ENCODE data around the gene CAPN9.
"Not testable (repeated sequence)": the region's sequence is repeated elsewhere in the genome, so short reads cannot be mapped to it uniquely, and the experiment has no call there.

The CAPN9 gene

DNA sequence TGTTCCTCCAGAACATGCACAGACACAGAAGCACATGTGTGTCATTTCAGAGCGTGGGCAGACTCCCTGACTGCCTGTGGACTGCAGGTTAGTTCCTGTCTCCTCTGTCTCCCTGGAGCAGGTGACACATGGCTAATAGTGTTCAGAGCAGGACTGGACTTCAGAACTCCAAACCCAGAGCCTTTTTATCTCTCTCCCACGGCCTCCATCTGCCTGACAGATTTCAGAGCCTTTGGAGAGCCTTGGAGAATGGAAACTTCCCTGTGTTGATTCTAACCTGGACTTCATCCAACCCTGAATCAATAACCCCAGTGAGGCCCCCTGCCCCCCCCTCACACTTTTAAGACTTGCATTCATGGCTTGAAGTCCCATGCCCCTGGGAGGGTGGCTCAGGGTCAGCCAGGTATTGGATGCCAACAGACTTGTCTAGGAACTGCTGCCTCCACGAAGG is 76.8 kb downstream of the CAPN9 start:
- DNase-seq (ENCODE audit: low read depth, low spot score) = no peak

DNA sequence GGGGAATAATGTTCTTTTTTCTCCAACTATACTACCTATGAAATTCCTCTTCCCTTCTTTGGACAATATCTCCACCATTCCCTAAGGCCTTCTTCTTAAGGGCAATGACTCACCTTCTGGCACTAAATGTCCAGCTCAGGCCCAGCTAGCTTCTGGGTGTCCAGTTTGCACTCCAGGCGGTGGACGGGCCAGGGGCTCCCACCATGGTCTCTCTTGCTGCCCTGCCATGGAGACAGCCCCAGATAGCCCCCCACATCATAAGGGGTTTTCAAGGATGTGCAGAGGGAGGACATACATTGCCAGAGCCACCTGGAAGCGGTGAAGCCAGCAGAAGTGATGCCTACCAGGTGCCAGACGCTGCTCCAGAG is 77.3 kb downstream of the CAPN9 start:
- DNase-seq (ENCODE audit: low read depth, low spot score) = no peak

DNA sequence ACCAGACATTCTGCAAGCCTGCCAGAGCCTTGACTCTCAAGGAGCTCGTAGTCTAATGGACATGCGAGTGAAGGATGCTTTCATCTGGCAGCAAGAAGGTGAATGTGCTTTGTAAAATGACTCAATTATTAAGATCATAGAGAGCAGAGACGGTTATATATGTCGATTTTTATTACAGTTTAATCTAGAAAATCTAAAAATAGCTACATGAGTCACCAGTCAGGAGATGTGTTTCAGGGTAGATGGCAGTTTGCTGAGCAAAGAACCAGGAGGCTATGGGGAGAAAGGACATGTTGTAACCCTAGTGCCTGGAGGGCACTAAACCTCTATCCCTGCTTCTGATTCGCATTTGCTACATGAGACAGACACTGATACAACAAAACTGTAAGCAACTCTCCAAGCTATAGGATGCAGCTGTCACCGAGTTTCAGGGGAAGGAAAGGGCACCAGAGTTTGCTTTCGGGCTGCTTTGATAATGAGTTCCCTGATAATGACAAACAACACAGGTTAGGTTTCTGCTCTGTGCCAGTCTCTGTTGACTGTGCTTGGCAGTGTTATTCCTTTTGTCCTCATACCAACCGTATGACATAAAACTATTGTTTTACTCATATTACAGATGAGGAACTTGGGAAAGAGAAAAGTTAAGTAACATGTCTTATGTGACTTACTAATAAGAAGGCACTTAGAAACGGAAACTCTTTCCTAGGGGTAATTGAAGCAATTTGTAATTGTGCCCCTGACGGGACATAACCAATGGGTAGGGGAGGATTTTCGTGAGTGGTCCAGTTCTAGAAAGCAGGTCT is 77.9 kb downstream of the CAPN9 start:
- DNase-seq (ENCODE audit: low read depth, low spot score) = no peak

DNA sequence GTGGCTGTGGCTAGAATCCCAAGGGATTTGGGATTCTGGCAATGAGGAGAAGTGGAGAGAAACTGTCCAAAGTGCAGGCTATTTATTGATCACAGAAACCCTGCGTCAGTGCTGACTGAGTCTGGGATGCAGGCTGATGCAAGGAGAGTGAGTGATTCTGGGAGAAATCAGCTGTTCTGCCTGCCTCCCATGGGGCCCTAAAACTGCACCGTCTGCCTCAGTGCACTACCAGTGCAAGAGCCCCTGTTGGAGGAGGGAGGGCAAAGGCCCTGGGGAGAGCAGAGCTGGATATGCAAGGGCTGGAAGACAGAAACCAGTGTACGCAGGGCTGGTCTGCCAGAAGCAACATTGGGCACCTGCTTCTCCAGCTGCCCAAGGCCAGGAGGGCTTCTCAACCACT is 78.6 kb downstream of the CAPN9 start:
- DNase-seq (ENCODE audit: low read depth, low spot score) = no peak

DNA sequence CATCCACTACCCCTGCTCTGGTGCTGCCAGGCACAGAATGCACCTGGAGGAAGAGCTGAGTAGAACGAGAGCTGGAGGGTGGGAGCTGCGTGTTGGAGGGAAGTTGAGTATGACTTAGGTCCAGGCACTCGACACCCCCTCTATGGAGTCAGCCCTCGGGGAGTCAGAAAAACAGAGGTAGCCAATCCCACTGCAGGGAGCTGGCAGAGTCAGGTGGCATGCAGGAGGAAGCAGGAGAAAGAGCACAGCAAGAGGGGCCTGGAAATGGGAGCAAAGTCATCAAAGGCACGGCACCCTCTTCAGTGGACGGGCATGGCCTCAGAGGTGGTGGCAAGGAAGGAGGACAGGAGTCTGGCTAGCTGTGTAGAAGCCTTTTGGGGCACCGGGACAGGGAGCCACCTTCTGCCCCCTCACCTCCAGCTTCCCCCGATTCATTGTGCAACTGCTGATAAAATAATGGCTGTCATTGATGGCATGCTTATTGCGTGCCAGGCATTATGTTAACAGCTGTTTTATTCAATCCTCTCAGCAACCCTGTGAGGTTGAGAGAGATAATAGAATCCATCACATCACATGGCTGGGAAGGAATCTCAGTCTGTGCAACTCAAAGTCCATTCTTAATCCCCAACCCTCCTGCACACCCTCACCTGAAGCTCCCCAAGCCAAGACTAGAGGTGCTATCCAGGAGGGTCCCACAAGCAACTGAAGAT is 79.1 kb downstream of the CAPN9 start:
- DNase-seq (ENCODE audit: low read depth, low spot score) = no peak

DNA sequence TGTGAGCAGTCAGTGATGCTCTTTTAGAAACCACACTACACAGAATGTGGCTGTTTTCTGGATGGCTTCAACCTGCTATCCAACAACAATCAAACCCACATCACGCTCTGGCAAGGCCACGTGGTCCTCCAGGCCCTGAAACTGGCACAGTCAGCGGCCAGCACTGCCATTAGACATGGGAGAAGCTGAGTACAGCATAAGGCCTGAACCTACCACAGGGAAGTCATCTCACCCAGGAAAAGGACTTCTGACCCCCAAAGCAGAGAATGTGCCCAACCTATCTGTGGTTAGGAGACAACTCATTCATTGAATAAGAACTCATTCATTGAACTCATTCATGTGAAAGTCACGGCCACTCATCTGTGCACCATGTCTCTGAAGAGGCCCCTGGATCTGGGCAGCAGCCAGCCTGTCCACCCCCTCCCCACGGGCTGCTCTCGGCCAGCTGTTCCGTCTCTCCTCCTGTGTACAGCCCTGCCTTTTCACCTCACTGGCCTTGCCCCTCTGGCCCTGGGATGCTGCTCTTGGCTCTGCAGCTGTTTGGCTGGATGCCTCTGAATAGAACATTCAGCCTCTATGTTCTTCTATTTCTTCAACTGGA is 80.0 kb downstream of the CAPN9 start:
- no peak for DNase-seq (ENCODE audit: low read depth, low spot score)

DNA sequence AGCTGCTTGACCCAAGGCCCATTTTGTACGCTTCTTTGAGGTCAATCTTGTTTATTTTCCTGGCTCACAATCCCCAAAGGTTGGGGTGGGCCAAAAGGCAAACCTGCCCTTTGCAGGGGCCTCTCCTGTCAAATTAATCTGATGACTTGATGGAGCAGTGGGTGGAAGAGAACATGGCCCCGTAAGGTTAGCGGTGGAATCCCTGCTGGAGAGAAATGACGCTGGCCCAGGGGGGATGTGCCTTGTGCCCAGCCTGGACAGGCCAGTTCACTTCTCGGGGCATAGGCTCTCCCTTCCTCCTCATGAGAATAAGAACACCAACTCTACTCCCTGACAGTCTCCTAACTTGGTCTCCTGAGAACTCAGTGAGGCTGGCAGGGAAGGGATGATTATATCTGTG is 80.6 kb downstream of the CAPN9 start:
- DNase-seq (ENCODE audit: low read depth, low spot score) = no peak

DNA sequence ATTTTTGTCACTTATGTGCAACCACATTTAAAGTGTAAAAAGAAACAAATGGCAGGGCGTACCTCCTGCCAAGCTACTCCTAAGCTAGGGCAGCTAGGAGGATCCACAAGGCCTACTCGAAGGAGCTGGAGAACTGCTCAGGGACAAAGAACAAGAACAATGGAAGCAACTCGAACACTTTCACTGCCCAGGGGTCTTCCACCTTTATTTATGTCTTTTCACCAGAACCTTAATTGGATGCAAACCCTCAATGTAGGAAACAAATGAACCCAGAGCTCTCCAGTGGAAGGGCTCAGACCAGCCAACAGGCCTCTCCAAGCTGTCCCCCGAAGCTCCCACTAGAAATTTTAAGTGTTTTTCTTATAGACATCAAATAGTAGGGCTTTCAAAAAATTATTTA is 81.2 kb downstream of the CAPN9 start:
- DNase-seq (ENCODE audit: low read depth, low spot score) = no peak

DNA sequence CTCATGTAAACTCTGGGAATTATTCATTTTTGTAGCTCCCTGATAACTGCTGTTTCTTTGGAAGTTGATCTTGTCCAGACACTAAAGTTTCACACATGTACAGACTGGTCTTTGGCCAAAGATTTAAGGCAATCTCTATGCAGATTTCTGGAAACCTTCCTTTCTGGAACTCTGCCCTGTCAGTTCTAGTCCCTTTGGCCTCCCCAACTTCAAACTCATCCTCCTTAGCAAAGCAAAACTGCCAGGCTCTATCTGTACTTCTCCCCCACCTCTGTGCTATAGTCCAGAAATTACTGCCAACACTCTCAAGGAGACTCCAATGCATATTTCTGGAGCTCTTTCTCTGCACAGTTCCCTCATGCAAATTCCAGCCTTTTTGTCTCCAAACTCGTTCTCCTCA is 84.6 kb downstream of the CAPN9 start:
- DNase-seq (ENCODE audit: low read depth, low spot score) = no peak

DNA sequence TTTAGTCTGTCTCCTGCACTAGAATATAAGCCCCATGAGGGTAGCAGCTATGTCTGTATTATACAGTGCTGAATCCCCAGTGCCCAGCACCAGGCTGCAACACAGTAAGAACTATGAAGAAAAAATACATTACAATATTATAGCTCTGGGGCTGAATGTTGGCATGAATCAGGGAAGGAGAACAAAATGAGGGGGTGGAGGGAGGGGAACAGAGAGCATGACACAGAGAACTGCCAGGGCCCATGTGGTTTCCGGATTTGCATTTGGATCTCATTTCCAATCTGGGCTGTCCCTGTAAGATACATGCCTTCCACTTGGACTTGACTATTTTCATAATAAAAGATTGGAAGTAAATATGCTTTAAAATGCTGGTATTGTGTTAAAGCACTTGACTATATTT is 85.3 kb downstream of the CAPN9 start:
- DNase-seq (ENCODE audit: low read depth, low spot score) = no peak

DNA sequence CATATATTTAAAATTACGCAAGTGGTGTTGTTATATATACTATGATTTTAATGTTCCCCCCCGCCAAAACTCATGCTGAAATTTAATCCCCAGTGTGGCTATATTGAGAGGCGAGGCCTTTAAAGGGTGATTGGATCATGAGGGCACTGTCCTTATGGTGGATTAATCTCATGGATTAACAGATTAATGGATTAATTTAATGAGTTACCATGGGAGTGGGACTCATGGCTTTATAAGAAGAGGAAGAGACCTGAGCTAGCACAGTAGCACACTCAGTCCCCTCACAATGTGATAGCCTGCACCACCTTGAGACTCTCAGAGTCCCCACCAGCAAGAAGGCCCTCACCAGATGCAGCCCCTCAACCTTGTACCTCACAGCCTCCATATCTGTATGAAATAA is 86.3 kb downstream of the CAPN9 start:
- no peak for DNase-seq (ENCODE audit: low read depth, low spot score)

DNA sequence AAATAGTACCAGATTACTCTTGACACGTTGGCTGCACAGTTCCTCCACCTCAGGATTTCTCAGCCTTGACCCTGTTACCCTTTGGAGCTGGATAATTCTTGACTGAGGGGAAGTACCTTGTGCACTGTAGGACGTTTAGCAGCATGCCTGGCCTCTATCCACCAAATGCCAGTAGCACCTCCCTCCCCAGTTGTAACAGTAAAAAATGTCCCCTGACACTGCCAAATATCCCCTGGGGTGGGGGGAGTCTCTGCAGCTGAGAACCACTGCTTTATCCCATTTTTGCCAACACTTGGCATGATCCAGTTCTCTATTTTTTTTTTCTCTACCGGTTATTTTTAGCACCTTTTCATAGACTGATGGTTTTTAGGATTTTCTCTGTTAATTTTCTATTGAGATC is 87.1 kb downstream of the CAPN9 start:
- no peak for DNase-seq (ENCODE audit: low read depth, low spot score)

DNA sequence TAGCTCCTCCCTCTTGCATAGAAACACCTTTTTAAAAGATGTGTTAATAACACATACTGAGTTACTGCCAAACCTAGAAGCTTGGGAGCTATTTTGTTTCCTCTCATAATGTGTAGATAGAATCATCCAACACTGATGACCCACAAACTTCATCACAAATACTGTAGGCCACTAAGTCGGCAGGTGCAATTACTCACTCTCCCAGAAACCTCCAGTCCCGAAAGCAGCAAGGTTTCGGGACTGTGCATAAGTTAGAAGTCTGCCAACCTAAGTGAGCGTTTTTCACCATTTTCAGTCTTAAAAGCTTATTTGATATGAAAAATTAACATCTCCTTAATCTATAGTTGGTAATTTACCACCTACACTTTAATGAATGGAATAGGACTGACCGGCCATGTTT is 89.2 kb downstream of the CAPN9 start:
- DNase-seq (ENCODE audit: low read depth, low spot score) = no peak

DNA sequence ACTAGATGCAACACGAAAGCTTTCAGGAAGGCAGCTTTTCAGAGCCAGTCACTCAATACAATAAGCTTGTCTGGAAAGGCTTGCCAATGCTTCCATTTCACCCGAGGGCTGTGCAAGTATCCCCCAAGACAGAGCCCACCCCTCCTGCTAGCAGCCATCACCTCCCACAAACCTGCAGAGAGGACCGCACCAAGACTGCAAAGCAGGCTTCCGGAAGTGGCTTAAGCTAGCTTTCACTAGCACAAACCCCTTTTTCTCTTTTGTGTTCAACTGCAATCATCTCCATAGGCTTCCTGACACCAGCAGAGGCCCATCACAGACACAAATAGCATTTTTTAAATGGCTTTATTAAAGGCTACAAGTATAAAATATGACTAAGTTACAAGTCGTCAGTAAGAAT is 89.6 kb downstream of the CAPN9 start:
- DNase-seq (ENCODE audit: low read depth, low spot score) = no peak

DNA sequence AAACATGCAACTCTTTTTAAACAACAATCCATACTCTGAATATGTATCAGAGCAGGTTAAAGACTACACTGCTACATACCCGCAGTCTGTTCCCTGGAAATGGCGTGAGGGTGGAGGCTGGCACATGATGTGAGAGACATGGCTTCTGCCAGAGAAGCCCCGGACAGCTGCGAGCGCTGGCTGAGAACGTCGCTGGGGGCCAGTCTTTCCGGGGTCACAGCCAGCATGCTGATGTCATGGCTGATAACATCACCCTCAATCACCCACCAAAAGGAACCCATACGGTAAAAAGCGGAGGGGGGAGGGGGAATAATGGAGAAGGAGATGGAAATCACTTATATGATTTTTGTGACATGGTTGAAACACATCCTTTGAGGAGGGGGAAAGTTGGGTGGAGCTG is 92.0 kb downstream of the CAPN9 start:
- DNase-seq (ENCODE audit: low read depth, low spot score) = no peak

DNA sequence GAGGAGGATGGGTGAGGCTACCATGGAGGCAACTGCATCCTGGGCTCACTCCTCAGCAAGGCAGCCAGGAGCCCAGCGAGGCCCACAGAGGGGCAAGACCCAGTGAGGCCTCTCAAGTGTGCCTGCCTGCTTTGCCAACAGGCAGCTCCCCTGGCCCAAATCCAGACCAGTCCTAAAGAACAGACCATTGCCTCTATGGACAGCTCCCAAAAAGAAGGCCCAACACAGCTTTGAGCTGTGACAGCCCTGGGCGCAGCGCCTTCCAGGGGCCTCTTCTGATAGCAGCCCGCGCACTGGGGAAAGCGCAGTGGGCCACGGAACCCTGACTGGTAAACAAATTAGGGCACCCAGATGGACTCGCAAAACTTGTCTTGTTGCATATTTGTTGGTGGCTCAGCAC is 95.6 kb downstream of the CAPN9 start:
- no peak for DNase-seq (ENCODE audit: low read depth, low spot score)

DNA sequence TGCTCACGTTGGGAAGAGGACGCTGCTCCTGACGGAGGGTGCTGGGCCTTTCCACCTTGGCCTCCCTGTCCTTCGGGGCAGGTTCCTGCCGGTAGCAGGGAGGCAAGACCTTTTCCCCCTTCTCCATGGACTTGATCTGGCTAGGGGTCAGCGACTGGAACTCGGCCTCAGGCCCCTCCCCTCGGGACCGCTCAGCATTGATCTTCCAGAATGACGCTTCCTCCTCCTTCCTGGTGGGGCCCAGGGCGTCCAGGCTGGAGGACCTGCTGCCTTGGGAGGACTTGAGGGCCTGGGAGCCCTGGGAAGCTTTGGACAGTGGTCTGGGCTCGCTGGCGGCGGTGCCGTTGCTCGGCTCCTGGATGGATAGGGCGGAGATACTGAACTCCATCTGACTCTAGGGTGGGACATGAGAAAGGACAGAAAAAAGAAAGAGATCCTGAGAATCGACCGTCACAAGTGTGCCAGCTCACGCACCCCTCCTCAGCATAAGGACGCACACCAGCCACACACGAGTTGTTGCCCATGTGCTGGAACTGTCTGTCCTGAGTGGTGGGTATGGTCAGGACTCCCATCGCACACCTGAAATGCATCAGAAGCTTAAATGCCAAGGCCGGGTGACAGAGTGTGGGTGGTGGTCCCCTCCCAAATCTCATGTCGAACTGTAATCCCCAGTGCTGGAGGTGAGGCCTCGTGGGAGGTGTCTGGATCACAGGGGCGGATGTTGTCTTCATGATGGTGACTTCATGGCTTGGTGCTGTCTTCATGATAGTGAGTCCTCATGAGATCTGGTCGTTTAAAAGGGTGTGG is 96.5 kb downstream of the CAPN9 start:
- no peak for DNase-seq (ENCODE audit: low read depth, low spot score)

DNA sequence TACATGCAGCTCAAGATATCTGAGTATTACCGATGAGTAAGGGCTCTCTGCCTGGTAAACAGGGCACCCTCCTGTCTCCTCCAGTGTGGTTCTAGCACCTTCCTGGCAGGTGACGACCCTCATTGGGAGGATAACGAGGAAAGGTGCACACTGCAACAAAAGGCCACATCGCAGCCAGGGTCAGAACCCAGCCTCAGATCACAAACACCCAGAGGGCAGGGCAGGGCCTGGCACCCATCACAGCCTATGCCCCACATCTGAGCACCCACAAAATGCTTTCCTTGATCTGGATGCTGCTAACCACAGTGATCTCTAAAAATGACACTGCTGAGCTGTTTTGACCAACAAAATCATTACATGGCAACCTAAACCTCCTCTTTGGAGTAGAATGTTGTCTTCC is 97.4 kb downstream of the CAPN9 start:
- DNase-seq (ENCODE audit: low read depth, low spot score) = no peak

DNA sequence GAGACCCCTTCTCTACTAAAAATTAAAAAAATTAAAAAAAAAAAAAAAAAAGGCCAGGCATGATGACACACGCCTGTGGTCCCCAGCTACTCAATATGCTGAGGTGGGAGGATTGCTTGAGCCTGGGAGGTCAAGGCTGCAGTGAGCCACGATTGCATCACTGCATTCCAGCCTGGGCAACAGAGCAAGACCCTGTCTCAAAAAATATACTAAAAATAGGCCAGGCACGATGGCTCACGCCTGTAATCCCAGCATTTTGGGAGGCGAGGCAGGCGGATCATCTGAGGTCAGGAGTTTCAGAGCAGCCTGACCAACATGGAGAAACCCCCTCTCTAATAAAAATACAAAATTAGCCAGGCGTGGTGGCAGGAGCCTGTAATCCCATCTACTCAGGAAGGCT is 98.0 kb downstream of the CAPN9 start:
- DNase-seq (ENCODE audit: low read depth, low spot score) = not testable (repeated sequence)

DNA sequence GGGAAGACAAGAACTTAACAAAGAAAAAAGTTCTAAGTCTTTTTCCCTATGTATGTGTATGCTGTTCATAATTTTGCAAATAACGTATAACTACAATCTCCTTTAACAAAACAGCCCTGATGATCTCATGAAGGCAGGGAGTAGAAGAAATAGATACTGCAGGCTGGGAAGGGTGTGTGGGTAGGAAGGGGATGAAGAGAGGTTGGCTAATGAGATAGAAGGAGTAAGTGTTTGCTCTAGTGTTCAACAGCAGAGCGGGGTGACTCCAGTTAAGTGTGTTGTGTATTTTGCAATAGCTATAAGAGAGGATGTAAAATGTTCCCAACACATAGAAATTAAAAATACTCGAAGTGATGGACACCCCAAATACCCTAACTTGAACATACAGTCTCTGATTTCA is 101.0 kb downstream of the CAPN9 start:
- DNase-seq (ENCODE audit: low read depth, low spot score) = no peak

DNA sequence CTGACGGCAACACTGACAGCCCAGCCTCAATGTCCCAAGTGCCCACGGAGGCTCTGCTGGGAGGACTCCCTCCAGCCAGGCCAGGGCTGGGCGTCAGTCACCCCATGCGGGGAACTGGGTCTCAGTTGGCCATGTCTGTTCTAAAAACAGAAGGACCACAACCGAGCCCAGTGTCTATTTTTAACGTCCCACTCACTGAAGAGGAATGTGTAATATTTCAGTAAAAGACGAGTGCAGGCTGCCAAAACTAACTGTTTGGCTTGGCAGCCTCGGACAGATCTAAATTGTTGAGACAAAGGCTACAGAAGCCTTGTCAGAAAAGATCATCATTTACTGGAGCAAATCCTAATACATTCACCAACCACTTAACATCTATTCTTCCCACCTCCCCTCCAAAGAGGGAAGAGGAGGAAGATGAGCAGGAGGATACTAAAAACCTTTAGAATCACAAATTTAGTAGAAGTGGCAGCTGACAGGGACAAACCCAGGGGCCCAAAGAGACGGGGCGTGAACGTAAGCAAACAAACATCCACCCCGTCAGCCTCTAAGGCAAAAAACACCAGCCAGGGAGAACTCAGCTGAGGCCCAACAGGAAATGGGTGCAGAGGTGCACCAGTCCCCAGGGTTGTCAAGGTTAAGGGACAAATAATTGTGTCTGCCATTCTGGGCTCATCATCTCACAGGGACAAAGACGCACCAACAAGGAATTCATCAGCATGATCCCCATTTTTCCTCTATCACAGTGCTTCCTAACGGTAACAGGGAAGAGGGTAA is 102.5 kb downstream of the CAPN9 start:
- no peak for DNase-seq (ENCODE audit: low read depth, low spot score)
